ENCODE measurements around the gene RNF5. TPM values are rescaled to one million over a fixed set of nuclear protein-coding genes. Genes with fewer than 3 reads are reported as not detected.
A peak's percentile ranks its signal among the peaks of the same experiment; 100 is the strongest.

The RNF5 gene
- total and polyA plus RNA-seq, 9 of the 15 experiments (the other 6 are each of a cell fraction or from before 2014, with no cell fraction given): 62.2 to 245 (median 129) TPM

GRCh38 chr6:32153564-32154513, 24.4 kb upstream of the RNF5 start, which contains the start of gene PPT2 (continued):
- no peak for TF ChIP-seq ZNF407 (IDR thresholded peaks at IDR 0.05; ENCODE audit: low read depth)
- no peak for TF ChIP-seq HSF4 (CRISPR knock-in tag; IDR thresholded peaks at IDR 0.05; ENCODE audit: borderline replicate concordance)
- peak; percentile 91 for TF ChIP-seq RFX1 (IDR thresholded peaks at IDR 0.05)
- TF ChIP-seq, protein P1, sequence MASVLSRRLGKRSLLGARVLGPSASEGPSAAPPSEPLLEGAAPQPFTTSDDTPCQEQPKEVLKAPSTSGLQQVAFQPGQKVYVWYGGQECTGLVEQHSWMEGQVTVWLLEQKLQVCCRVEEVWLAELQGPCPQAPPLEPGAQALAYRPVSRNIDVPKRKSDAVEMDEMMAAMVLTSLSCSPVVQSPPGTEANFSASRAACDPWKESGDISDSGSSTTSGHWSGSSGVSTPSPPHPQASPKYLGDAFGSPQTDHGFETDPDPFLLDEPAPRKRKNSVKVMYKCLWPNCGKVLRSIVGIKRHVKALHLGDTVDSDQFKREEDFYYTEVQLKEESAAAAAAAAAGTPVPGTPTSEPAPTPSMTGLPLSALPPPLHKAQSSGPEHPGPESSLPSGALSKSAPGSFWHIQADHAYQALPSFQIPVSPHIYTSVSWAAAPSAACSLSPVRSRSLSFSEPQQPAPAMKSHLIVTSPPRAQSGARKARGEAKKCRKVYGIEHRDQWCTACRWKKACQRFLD (CRISPR knock-in tag; IDR thresholded peaks at IDR 0.05): peak; percentile 77; the same call in 1 of the 2 replicates
- 0 out of 2 replicates have a peak, but pooled peaks have one; percentile 21 for TF ChIP-seq ZFP91 (CRISPR knock-in tag; IDR thresholded peaks at IDR 0.05)
- no peak; the same call in 1 of the 2 replicates for TF ChIP-seq TEAD4 (IDR thresholded peaks at IDR 0.05; ENCODE audit: low read length)
- TF ChIP-seq TEAD4 (CRISPR knock-in tag; IDR thresholded peaks at IDR 0.05; ENCODE audit: borderline replicate concordance): 0 out of 2 replicates have a peak, but pooled peaks have one; percentile 7
- no peak for TF ChIP-seq ZNF354B (CRISPR knock-in tag; IDR thresholded peaks at IDR 0.05)
- TF ChIP-seq ZNF583 (CRISPR knock-in tag; IDR thresholded peaks at IDR 0.05): peak; percentile 18; the same call in 1 of the 2 replicates
- TF ChIP-seq, protein P2, sequence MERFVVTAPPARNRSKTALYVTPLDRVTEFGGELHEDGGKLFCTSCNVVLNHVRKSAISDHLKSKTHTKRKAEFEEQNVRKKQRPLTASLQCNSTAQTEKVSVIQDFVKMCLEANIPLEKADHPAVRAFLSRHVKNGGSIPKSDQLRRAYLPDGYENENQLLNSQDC (CRISPR knock-in tag; IDR thresholded peaks at IDR 0.05): no peak
- 0 out of 2 replicates have a peak, but pooled peaks have one; percentile 2 for TF ChIP-seq TAL1 (IDR thresholded peaks at IDR 0.05)
- TF ChIP-seq ASH1L (IDR thresholded peaks at IDR 0.05; ENCODE audit: borderline replicate concordance, low read depth, partially characterized antibody): peak; percentile 71
- TF ChIP-seq SAFB2 (IDR thresholded peaks at IDR 0.05; ENCODE audit: borderline replicate concordance, low read depth, low read length, severe bottlenecking): no peak
- TF ChIP-seq KHSRP (IDR thresholded peaks at IDR 0.05): peak; percentile 77; the same call in 1 of the 2 replicates

Measured in K562 (cell line).